WTC11 (cell line): ENCODE results near the gene ILKAP. TPM values are rescaled to one million over a fixed set of nuclear protein-coding genes. Genes with fewer than 3 reads are reported as not detected.
A peak's percentile ranks its signal among the peaks of the same experiment; 100 is the strongest.

ENCODE experiments used
- ATAC-seq: fragments of 200-7000 bp; cut with Tn5 transposase; 2 replicates; pipeline ENCODE4 v1.10.0; 2021; ENCODE audit warnings: mild to moderate bottlenecking, moderate library complexity
- CTCF ChIA-PET: fragments of 300-600 bp; sonication (Branson Sonifier 250); formaldehyde crosslinking; loops from one replicate; lab custom pipeline; 2021; ENCODE audit warnings: antibody characterized with exemption; lab: Charles Lee
- POLR2A ChIA-PET: fragments of 350-600 bp; sonication (Branson Sonifier 250); formaldehyde crosslinking; loops from one replicate; lab custom pipeline; 2021; ENCODE audit warnings: antibody characterized with exemption; lab: Charles Lee
- DNase-seq: peaks from one replicate; pipeline ENCODE4 v3.0.0; 2021; ENCODE audit warnings: low spot score
- H3K27ac Mint-ChIP-seq: 2 replicates; pipeline ENCODE4 v1.8.0; 2021; ENCODE audit warnings: mixed read lengths
- H3K27me3 Mint-ChIP-seq: 2 replicates; pipeline ENCODE4 v1.8.0; 2021; ENCODE audit warnings: low read depth, mild to moderate bottlenecking, moderate library complexity, mixed read lengths
- H3K36me3 Mint-ChIP-seq: 2 replicates; pipeline ENCODE4 v1.8.0; 2021; ENCODE audit warnings: mixed read lengths
- H3K4me1 Mint-ChIP-seq: 2 replicates; pipeline ENCODE4 v1.8.0; 2022; ENCODE audit warnings: mixed read lengths
- H3K4me3 Mint-ChIP-seq: 2 replicates; pipeline ENCODE4 v1.8.0; 2021; ENCODE audit warnings: mild to moderate bottlenecking, moderate library complexity, mixed read lengths
- H3K9me3 Mint-ChIP-seq: 2 replicates; pipeline ENCODE4 v1.8.0; 2021; ENCODE audit warnings: mixed read lengths
- ATF1 ChIP-seq: sonication (generic); formaldehyde crosslinking; IDR thresholded peaks from 2 replicates; pipeline ENCODE4 v1.8.1; 2023; ENCODE audit warnings: mild to moderate bottlenecking, moderate library complexity, missing genetic modification reagents
- GRHL2 ChIP-seq: fragments of 250-450 bp; sonication (Bioruptor Pico); IDR thresholded peaks from 2 replicates; pipeline ENCODE4 v1.8.0; 2022; ENCODE audit warnings: mild to moderate bottlenecking, moderate library complexity; ENCODE audit not compliant: insufficient replicate concordance, severe bottlenecking
- HMGXB4 ChIP-seq: sonication (generic); formaldehyde crosslinking; IDR thresholded peaks from 2 replicates; pipeline ENCODE4 v1.8.1; 2023; ENCODE audit warnings: mild to moderate bottlenecking, moderate library complexity, missing genetic modification reagents
- JAZF1 ChIP-seq: fragments of 250-450 bp; sonication (Bioruptor Pico); IDR thresholded peaks from 2 replicates; pipeline ENCODE4 v1.9.0; 2021; ENCODE audit warnings: moderate library complexity, mild to moderate bottlenecking, inconsistent platforms
- MXD4 ChIP-seq: fragments of 250-450 bp; sonication (Bioruptor Pico); IDR thresholded peaks from 2 replicates; pipeline ENCODE4 v1.8.0; 2021; ENCODE audit warnings: mild to moderate bottlenecking, moderate library complexity, borderline replicate concordance
- NR1H2 ChIP-seq: sonication (generic); formaldehyde crosslinking; IDR thresholded peaks from 2 replicates; pipeline ENCODE4 v1.9.0; 2021; ENCODE audit warnings: mild to moderate bottlenecking, moderate library complexity, missing genetic modification reagents
- RORB ChIP-seq: fragments of 250-450 bp; sonication (Bioruptor Pico); IDR thresholded peaks from 2 replicates; pipeline ENCODE4 v1.9.0; 2021; ENCODE audit warnings: mild to moderate bottlenecking
- SMAD3 ChIP-seq: sonication (generic); formaldehyde crosslinking; IDR thresholded peaks from 2 replicates; pipeline ENCODE4 v1.8.0; 2022; ENCODE audit warnings: missing genetic modification reagents, mild to moderate bottlenecking, borderline replicate concordance
- TEAD1 ChIP-seq: sonication (generic); formaldehyde crosslinking; IDR thresholded peaks from 2 replicates; pipeline ENCODE4 v1.8.0; 2022; ENCODE audit warnings: mild to moderate bottlenecking, missing genetic modification reagents
- USF2 ChIP-seq: sonication (generic); formaldehyde crosslinking; IDR thresholded peaks from 2 replicates; pipeline ENCODE4 v1.8.1; 2023; ENCODE audit warnings: mild to moderate bottlenecking, missing genetic modification reagents, moderate library complexity
- ZNF121 ChIP-seq: sonication (generic); formaldehyde crosslinking; IDR thresholded peaks from 2 replicates; pipeline ENCODE4 v1.8.0; 2023; ENCODE audit warnings: missing genetic modification reagents
- total RNA-seq: library from RNA; stranded (reverse); gene quantifications from 3 replicates; pipeline ENCODE4 v1.2.3, GENCODE V29; 2021
- TF ChIP-seq, protein P1 (sequence below): sonication (generic); formaldehyde crosslinking; IDR thresholded peaks from 2 replicates; pipeline ENCODE4 v1.8.1; 2023; ENCODE audit warnings: mild to moderate bottlenecking, missing genetic modification reagents, borderline replicate concordance
- TF ChIP-seq, protein P2 (sequence below): sonication (generic); formaldehyde crosslinking; IDR thresholded peaks from 2 replicates; pipeline ENCODE4 v1.8.0; 2022; ENCODE audit warnings: mild to moderate bottlenecking, missing genetic modification reagents
- TF ChIP-seq, protein P3 (sequence below): sonication (generic); formaldehyde crosslinking; IDR thresholded peaks from 2 replicates; pipeline ENCODE4 v1.8.1; 2023; ENCODE audit warnings: mild to moderate bottlenecking, missing genetic modification reagents, moderate library complexity

ILKAP gene
- total RNA-seq, 1 experiment from 2014 or later, result 32.7 TPM

DNA sequence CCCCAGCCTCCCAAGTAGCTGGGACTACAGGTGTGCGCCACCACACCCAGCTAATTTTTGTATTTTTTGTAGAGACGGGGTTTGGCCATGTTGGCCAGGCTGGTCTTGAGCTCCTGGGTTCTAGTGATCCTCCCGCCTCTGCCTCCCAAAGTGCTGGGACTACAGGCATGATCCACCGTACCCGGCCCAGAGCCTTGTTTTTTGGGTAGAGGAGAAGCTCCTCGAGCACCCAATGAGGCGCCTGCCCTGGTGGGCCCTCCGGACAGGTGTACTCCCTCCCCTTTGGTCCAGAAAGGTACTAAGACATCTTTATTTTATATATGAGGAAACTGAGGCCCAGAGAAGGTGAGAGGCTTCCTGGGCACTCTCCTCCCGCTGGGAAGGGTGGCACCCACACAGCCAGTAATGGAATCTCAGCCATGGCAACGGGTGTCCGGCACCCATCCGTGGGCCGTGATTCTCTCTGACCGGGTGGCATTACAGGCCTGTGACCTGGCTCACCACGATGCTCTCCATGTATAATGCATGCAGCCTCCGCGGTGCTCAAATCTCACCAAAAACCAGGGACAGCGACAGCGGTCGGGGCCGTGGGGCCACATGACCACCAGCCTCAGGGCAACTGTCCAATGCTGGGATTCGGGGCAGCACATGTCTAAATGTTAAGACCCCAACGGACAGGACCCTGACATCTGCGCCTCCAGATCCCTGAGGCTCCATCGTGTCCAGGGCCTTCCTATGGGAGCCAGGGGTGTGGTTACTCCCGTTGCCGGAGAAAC, 81.8 kb downstream of the ILKAP start:
- no peak overlapping the region for H3K27ac Mint-ChIP-seq
- ChIA-PET CTCF (interaction anchor here (0.6 to 2.0 kb wide), 6 partner anchors 13 to 216 kb away, joined by 3 to 15 read pairs (median 7); partner anchors contain the start of gene KLHL30), POLR2A (no interaction called here)
- no peak overlapping the region for H3K4me3 Mint-ChIP-seq
- H3K36me3 Mint-ChIP-seq, result no peaks in the 10 kb centered on the region
- DNase-seq (no peak), ATAC-seq (no peak)
- H3K4me1 Mint-ChIP-seq, result no peaks in the 10 kb centered on the region
- H3K9me3 Mint-ChIP-seq, result no peaks in the 10 kb centered on the region
- TF ChIP-seq, protein P1, sequence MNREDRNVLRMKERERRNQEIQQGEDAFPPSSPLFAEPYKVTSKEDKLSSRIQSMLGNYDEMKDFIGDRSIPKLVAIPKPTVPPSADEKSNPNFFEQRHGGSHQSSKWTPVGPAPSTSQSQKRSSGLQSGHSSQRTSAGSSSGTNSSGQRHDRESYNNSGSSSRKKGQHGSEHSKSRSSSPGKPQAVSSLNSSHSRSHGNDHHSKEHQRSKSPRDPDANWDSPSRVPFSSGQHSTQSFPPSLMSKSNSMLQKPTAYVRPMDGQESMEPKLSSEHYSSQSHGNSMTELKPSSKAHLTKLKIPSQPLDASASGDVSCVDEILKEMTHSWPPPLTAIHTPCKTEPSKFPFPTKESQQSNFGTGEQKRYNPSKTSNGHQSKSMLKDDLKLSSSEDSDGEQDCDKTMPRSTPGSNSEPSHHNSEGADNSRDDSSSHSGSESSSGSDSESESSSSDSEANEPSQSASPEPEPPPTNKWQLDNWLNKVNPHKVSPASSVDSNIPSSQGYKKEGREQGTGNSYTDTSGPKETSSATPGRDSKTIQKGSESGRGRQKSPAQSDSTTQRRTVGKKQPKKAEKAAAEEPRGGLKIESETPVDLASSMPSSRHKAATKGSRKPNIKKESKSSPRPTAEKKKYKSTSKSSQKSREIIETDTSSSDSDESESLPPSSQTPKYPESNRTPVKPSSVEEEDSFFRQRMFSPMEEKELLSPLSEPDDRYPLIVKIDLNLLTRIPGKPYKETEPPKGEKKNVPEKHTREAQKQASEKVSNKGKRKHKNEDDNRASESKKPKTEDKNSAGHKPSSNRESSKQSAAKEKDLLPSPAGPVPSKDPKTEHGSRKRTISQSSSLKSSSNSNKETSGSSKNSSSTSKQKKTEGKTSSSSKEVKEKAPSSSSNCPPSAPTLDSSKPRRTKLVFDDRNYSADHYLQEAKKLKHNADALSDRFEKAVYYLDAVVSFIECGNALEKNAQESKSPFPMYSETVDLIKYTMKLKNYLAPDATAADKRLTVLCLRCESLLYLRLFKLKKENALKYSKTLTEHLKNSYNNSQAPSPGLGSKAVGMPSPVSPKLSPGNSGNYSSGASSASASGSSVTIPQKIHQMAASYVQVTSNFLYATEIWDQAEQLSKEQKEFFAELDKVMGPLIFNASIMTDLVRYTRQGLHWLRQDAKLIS, result no peak
- TF ChIP-seq, protein P2, sequence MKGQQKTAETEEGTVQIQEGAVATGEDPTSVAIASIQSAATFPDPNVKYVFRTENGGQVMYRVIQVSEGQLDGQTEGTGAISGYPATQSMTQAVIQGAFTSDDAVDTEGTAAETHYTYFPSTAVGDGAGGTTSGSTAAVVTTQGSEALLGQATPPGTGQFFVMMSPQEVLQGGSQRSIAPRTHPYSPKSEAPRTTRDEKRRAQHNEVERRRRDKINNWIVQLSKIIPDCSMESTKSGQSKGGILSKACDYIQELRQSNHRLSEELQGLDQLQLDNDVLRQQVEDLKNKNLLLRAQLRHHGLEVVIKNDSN, result no peak
- TF ChIP-seq NR1H2 (CRISPR knock-in tag) (no peak), ATF1 (CRISPR knock-in tag) (no peak), RORB (CRISPR knock-in tag) (no peak), JAZF1 (CRISPR knock-in tag) (no peak), USF2 (no peak), MXD4 (CRISPR knock-in tag) (no peak), HMGXB4 (CRISPR knock-in tag) (no peak)
- no peaks in the 10 kb centered on the region for H3K27me3 Mint-ChIP-seq

DNA sequence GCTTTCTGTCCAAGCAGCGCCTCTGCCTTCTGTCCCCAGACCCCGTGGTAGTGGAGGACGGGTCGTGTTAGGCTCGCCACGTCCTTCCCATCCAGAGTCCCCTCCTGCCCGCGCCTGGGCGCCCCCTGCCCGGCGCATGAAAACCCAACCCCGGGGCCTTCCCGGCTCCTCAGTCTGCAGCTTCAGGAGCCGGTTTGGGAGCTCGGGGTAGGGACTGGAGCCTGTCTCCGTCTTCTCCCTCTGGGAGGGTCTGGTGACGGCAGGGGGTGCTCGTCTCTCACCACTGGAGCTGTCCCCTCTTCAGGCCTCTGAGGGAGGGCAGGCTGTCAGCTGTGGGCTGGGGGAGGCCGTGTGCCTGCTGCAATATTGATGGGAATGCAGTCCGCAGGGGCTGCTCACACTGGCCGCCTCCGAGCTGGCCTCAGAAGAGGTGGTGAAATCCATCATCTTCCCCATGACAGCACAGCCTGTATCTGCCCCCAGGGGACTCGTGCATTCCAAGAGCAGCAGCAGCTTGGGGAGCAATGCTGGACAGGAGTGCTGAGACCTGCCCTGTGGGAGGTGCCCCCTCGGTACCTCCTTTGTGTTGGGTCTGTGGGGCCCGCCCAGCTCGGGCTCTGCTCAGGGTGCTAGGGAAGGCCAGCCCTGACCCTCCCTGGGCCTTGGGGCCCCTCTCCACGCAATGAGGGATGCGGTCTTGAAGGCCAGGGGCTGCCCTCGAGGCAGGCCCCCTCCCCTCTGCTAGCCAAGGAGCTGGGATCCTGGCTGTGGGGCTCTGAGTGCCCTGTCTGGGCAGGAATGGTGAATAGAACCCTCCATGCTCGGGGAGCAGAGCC, 82.8 kb downstream of the ILKAP start:
- Mint-ChIP-seq H3K27ac (no peak overlapping the region), H3K9me3 (no peaks in the 10 kb centered on the region), H3K4me1 (no peaks in the 10 kb centered on the region)
- peak; percentile 49 for DNase-seq
- POLR2A ChIA-PET, result interaction anchor here (0.7 kb wide), 1 partner anchor 13 kb away, joined by 4 read pairs; no protein-coding TSS in a partner anchor
- peak; percentile 75 for ATAC-seq
- TF ChIP-seq GRHL2 (CRISPR knock-in tag), result no peak
- TF ChIP-seq ZNF121 (CRISPR knock-in tag), result no peak
- TF ChIP-seq, protein P2, result no peak
- TF ChIP-seq TEAD1 (CRISPR knock-in tag), result no peak
- TF ChIP-seq, protein P3, sequence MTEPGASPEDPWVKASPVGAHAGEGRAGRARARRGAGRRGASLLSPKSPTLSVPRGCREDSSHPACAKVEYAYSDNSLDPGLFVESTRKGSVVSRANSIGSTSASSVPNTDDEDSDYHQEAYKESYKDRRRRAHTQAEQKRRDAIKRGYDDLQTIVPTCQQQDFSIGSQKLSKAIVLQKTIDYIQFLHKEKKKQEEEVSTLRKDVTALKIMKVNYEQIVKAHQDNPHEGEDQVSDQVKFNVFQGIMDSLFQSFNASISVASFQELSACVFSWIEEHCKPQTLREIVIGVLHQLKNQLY, result no peak
- no peak for TF ChIP-seq SMAD3 (CRISPR knock-in tag)
- TF ChIP-seq, all 79 proteins: peak for 0
- CTCF ChIA-PET, result interaction anchor here (0.6 to 2.0 kb wide), 15 partner anchors 8 to 317 kb away, joined by 3 to 15 read pairs (median 4); partner anchors contain the start of gene KLHL30
- no peaks in the 10 kb centered on the region for H3K27me3 Mint-ChIP-seq
- H3K36me3 Mint-ChIP-seq, result no peaks in the 10 kb centered on the region
- H3K4me3 Mint-ChIP-seq, result no peak overlapping the region

Other genes with a start within 250 kb of the ILKAP start
- 48.8 to 50.6 TPM (median 49.5 TPM) in 3 replicates for gene UBE2F, start 236.7 kb downstream of the ILKAP start, total RNA-seq
- 68.4 to 70.2 TPM (median 69.6 TPM) in 3 replicates for gene SCLY, start 142.7 kb downstream of the ILKAP start, total RNA-seq
- 1.1 to 1.4 TPM (median 1.1 TPM) in 3 replicates for gene ESPNL, start 103.4 kb downstream of the ILKAP start, total RNA-seq
- gene KLHL30, start 65.0 kb downstream of the ILKAP start, total RNA-seq, result 0.07 TPM in 1 of 3 replicates, not detected in the others
- gene ERFE, start 44.7 kb downstream of the ILKAP start, total RNA-seq, result 4.5 to 6.3 TPM (median 6.0 TPM) in 3 replicates
- 52.1 to 63.9 TPM (median 63.4 TPM) in 3 replicates for gene HES6, start 36.3 kb upstream of the ILKAP start, total RNA-seq
- 4.1 to 6.6 TPM (median 5.5 TPM) in 3 replicates for gene PER2, start 84.9 kb upstream of the ILKAP start, total RNA-seq
- gene TRAF3IP1, start 116.8 kb upstream of the ILKAP start, total RNA-seq, result 14.7 to 18.7 TPM (median 16.8 TPM) in 3 replicates
- gene ASB1, start 223.2 kb upstream of the ILKAP start, total RNA-seq, result 36.2 to 43.9 TPM (median 39.1 TPM) in 3 replicates